Motor neuron (in vitro differentiated cells): ENCODE results near the gene GALNT14. TPM values are rescaled to one million over a fixed set of nuclear protein-coding genes. Genes with fewer than 3 reads are reported as not detected.

ENCODE experiments used
- ATAC-seq, 8 experiments: fragments of 200-7000 bp; cut with Tn5 transposase; replicated peaks in 6 of 8; 2 replicates each; pipeline ENCODE4 v1.8.0; 2021; ENCODE audit warnings: mild to moderate bottlenecking in 8 of 8, moderate library complexity in 8 of 8
- H3K27ac ChIP-seq, 2 donors: fragments of 250-450 bp; sonication (Bioruptor Pico); 2 replicates each; pipeline ENCODE4 v1.9.0; 2021; ENCODE audit warnings: antibody characterized with exemption in 2 of 2, mild to moderate bottlenecking in 2 of 2, moderate library complexity in 1 of 2
- H3K4me1 ChIP-seq, 2 donors: fragments of 250-450 bp; sonication (Bioruptor Pico); replicated peaks in 1 of 2; 2 replicates each; pipeline ENCODE4 v1.6.1; 2021; ENCODE audit warnings: antibody characterized with exemption in 2 of 2, mild to moderate bottlenecking in 2 of 2, moderate library complexity in 1 of 2
- H3K4me3 ChIP-seq, 5 donors: fragments of 250-450 bp; sonication (Bioruptor Pico); 2 replicates each; pipeline ENCODE4 v1.9.0; 2021; ENCODE audit warnings: antibody characterized with exemption in 5 of 5, mild to moderate bottlenecking in 5 of 5, moderate library complexity in 4 of 5
- WGBS, 10 experiments: fragments of 450-650 bp; shearing (Covaris generic); methylation state at CpG; one replicate each; pipeline ENCODE4 v1.0.0; 2022; 5-methylcytosine and 5-hydroxymethylcytosine counted together
- in situ Hi-C, 9 experiments: fragments of 400-800 bp; cut with MboI; loops; one replicate each; pipeline ENCODE4 v1.15.0; 2021; ENCODE audit warnings: low sequenced_read_pairs in 9 of 9, low pct_unique_long_range_greater_than_20kb in 2 of 9; ENCODE audit not compliant: unreplicated experiment in 9 of 9
- total RNA-seq, 8 experiments: library from RNA; unstranded; fragments of 300-600 nt; gene quantifications; 2 replicates each; pipeline versions ENCODE4 v1.2.3 to v1.2.4, GENCODE V29; 2022

The GALNT14 gene
- total RNA-seq, 8 experiments from 2014 or later = 0.21 to 17.0 (median 1.6) TPM; not detected in 1

DNA sequence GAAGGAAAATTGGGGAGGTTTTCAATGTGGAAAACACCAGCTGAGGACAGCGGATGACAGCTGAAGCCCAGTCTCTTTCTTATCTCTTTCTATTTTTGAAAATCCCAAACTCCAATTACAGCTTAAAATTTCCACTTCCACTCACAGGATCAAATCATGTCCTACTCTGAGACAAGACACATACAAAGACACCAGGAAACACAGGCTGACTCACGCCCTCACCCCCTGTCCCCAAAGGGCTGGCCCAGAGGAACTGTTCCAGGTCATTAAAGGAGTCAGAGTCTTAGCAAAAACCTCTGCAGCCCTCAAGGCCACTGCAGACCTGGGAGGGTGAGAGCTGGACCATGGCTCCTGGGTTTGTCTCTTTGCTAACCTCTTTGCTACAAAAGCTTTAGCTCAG lies 187.9 kb downstream of the GALNT14 start:
- Histone ChIP-seq H3K4me1 (no peaks in the 10 kb centered on the region), H3K4me3 (no peak overlapping the region), H3K27ac (no peak overlapping the region)
- 30 to 100% (median 87%) methylated on average over 1 to 2 of the region's 2 CpGs for WGBS, 10 experiments
- no peak for ATAC-seq
- in situ Hi-C loops = no loop called here

DNA sequence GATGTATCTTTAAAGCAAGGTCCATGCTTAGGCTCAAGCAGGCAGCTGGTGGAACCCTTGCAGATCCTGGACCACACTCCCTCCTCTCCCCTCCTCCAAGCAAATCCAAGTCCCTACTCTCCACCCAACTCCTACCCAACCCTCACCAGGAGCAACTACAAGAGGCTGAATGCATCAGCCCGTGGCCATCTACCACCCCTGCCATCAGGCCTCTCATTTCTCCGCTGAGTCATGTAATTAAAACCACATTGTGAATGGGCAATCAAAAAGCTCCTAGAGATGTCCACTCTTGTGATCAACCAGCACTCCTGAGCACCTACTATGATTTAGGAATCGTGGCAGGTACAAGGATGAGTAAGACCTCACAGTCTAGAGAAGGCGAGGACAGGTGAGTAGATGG lies 188.8 kb downstream of the GALNT14 start:
- Histone ChIP-seq H3K27ac (no peak overlapping the region), H3K4me1 (no peaks in the 10 kb centered on the region), H3K4me3 (no peak overlapping the region)
- ATAC-seq = peak in 2 of 8 experiments; percentile 48 to 56
- in situ Hi-C loops = no loop called here
- 28 to 100% (median 75%) methylated on average over 1 to 3 of the region's 4 CpGs; no CpG with 5 or more reads in 6 of the 10 experiments for WGBS, 10 experiments

DNA sequence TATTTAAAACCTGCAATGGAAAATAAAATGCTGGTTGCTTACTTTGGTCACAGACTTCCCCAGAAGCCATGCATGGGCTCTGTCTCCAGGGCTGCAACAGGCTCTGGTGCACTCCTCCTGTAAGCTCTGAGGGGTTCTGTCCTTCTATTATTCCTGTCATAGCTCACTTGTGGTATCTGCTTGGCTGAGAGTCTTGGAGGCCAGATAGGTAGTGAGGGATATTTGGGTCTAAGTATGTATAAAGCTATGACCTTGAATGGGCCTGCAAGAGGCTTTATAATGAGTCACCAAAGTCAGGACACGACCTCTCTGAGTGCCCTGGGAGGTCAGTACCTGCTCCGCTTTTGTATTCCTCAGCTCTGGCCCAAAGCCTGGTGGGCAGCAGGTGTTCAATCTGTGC lies 189.4 kb downstream of the GALNT14 start:
- ATAC-seq = no peak
- in situ Hi-C loops = no loop called here
- H3K4me1 ChIP-seq = no peaks in the 10 kb centered on the region
- no peak overlapping the region for H3K4me3 ChIP-seq
- WGBS, 10 experiments = 58 to 100% (median 84%) methylated on average over 1 to 2 of the region's 2 CpGs; no CpG with 5 or more reads in 6 of the 10 experiments
- H3K27ac ChIP-seq = no peak overlapping the region

DNA sequence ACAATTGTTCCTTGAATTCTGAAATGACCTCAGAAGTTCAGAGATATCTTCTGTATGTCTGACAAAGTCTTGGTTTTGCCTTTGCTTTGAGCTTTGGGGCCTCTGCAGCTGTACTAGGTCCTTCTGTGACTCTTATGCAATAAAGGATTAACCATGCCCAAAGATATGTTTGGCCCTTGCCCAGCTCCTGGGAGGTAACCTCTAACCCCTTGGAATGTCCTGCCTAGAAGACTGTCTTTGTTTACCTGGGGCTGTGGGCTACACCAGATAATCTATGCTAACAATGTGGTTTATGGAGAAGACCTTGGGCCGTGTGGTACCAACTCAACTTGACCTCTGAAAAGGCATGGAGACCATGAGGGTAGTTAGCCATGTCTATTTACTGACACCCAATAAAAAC lies 190.1 kb downstream of the GALNT14 start:
- H3K4me3 ChIP-seq = no peak overlapping the region
- no peak for ATAC-seq
- no peak overlapping the region for H3K27ac ChIP-seq
- 83 to 100% (median 100%) methylated on average over 1 of the region's 1 CpG; no CpG with 5 or more reads in 7 of the 10 experiments for WGBS, 10 experiments
- in situ Hi-C loops = no loop called here
- H3K4me1 ChIP-seq = peaks cover 0 to 4% of the 10 kb centered on the region in 2 donors

DNA sequence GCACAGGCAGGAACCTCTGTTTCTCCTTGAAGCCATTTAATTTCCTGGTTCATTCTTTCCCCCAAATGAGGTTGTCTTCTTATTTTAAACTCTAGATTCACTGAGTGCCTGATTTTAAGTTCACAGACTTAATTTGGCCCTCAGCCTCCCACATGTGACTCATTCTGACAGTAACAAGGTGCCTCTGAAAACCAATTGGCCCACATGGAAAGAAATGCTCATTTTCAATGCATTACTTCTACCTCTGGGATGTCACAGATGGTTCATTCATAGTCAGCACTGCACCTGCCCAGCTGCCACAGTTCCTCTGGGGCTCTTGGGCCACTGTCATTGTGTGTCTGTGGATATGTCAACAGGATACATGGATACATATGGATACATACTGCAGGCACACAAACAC lies 190.6 kb downstream of the GALNT14 start:
- Histone ChIP-seq H3K4me3 (no peak overlapping the region), H3K27ac (no peak overlapping the region), H3K4me1 (peaks cover 2 to 8% of the 10 kb centered on the region in 2 donors)
- ATAC-seq = no peak
- in situ Hi-C loops = no loop called here

DNA sequence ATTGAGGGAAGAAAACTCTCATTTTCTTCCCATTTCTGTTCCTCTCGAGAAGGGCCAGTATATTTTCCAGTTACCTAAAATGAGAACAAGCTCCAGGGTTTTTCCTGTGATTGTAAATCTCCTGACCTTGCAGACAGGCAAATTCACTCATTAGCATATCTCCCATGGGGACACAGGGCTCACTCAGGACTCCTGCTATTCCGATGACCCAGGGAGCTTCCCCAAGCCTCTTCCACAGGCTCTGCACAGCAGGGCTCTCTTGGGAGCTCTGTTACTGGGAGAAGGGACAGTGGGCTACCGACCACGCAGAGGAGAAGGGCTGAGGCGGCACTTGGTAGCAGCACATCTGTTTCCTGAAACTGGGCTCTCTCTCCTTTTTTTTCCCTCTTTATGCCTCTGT lies 195.8 kb downstream of the GALNT14 start:
- WGBS, 10 experiments = 19 to 83% (median 40%) methylated on average over 1 to 4 of the region's 5 CpGs; no CpG with 5 or more reads in 3 of the 10 experiments
- no peak overlapping the region for H3K27ac ChIP-seq
- no peak overlapping the region for H3K4me3 ChIP-seq
- H3K4me1 ChIP-seq = peaks cover 33 to 35% of the 10 kb centered on the region in 2 donors
- ATAC-seq = peak in 7 of 8 experiments; percentile 52 to 83 (median 65)
- in situ Hi-C loops = no loop called here

DNA sequence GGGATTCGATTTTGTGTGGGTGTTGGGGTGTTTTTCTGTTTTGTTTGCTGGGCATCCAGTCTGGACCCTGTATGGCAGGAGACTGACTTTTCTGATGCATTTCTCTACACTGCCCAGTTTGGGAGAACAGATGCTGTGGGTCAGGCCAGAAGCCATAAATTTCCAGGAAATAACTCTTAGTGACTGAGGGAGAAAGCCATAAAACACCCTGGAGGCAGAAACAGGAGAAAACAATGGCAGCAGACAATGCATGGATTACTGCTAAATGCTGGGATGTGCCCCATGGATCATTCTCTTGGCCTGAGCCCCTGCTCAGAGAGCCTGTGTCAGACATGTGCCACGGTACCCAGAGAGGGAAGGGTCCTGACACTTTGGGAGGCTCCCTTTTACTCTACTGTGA lies 197.4 kb downstream of the GALNT14 start:
- no peak overlapping the region for H3K27ac ChIP-seq
- in situ Hi-C loops = no loop called here
- 0 to 100% (median 62%) methylated on average over 1 of the region's 2 CpGs; no CpG with 5 or more reads in 6 of the 10 experiments for WGBS, 10 experiments

DNA sequence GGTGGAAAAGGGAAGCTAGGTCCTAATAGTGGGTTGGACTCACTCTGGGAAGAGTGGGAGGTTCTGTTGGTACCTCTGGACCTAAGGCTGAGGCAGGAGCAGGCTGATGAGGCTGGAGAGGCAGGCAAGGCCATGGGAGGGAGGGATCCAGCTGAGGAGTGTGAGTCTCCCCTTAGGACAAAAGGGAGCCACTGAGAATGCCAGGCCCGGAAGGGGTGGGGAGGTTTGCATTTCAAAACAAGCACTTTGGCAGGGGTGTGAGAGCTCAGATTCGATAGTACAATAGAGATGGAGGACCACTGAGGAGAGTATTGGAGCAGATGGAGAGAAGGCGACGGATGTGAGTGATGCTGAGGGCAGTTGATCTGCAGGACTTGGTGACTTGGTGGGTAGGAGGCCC lies 198.9 kb downstream of the GALNT14 start:
- Histone ChIP-seq H3K4me1 (peaks cover 33 to 35% of the 10 kb centered on the region in 2 donors), H3K4me3 (no peak overlapping the region), H3K27ac (no peak overlapping the region)
- in situ Hi-C loops = no loop called here
- 20 to 100% (median 50%) methylated on average over 1 to 3 of the region's 4 CpGs; no CpG with 5 or more reads in 5 of the 10 experiments for WGBS, 10 experiments
- no peak for ATAC-seq

More for the DNA sequence above, 197.4 kb downstream of the GALNT14 start:
- peaks cover 33 to 35% of the 10 kb centered on the region in 2 donors for H3K4me1 ChIP-seq
- H3K4me3 ChIP-seq = no peak overlapping the region
- peak in 5 of 8 experiments; percentile 56 to 80 (median 76) for ATAC-seq

DNA sequence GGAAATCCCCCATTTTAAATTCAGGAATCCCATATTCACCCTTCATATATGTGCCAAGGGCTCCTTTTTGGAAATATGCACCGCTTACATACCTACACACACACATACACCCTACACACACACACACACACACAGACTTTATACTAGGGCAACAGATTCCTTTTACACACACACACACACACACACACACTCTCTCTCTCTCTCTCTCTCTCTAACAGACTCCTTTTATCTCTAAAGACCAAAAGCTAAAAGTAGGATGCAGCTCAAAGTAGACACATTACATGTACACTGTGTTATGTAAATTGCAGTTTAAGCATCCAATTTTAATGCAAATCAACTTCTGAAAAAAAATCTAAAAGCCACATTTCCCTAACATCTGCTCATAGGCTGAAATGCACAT lies 200.0 kb downstream of the GALNT14 start:
- in situ Hi-C loops = no loop called here
- Histone ChIP-seq H3K4me3 (no peak overlapping the region), H3K4me1 (peaks cover 30 to 33% of the 10 kb centered on the region in 2 donors), H3K27ac (no peak overlapping the region)
- 0 to 80% (median 80%) methylated on average over 1 of the region's 1 CpG; no CpG with 5 or more reads in 7 of the 10 experiments for WGBS, 10 experiments
- ATAC-seq = peak in 5 of 8 experiments; percentile 29 to 43 (median 37)

DNA sequence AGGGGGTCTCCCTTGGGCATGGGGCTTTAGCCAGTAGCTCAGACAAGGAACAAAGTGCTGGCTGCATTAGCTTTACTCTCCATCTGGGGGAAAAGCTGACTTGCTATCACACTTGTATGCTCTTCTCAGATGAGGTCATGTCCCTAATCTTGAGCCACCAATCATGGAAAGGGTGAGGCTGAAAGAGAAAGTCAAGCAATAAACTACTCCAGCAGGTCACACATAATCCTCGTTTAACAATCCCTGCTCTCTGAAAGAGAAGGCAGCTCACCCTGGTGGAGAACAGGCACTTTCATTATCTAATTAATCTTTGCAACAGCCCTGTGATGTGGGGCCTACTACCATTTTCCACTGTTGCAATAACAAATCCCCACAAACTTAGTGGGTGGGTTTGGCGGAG lies 201.3 kb downstream of the GALNT14 start:
- in situ Hi-C loops = no loop called here
- peak in 2 of 8 experiments; percentile 40 to 51 for ATAC-seq
- no peak overlapping the region for H3K27ac ChIP-seq
- 40 to 100% (median 76%) methylated on average over 1 to 2 of the region's 2 CpGs; no CpG with 5 or more reads in 3 of the 10 experiments for WGBS, 10 experiments
- peaks cover 19 to 24% of the 10 kb centered on the region in 2 donors for H3K4me1 ChIP-seq
- H3K4me3 ChIP-seq = no peak overlapping the region

DNA sequence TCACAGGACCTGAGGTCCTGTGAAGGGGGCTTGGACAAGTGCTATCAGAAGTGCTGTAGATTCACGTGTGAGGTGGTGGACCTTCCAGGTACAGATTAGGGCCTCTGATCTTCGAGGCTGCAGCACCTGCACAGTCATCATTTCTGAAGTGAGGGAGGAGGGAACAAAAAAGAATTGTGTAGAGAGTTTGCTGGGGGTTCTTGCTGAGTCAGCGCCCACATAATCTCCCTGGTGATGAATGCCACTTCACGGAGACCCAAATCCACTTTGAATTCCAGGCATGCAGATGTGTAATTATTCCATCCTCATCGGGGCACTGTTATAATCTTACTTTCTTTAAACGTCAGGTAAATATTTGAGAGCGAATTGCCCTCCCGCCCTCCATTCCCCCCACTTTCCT lies 202.4 kb downstream of the GALNT14 start:
- no peak overlapping the region for H3K27ac ChIP-seq
- in situ Hi-C loops = no loop called here
- no peak for ATAC-seq
- H3K4me3 ChIP-seq = no peak overlapping the region
- WGBS, 10 experiments = 42 to 100% (median 71%) methylated on average over 1 to 6 of the region's 8 CpGs; no CpG with 5 or more reads in 4 of the 10 experiments
- peaks cover 8 to 17% of the 10 kb centered on the region in 2 donors for H3K4me1 ChIP-seq

DNA sequence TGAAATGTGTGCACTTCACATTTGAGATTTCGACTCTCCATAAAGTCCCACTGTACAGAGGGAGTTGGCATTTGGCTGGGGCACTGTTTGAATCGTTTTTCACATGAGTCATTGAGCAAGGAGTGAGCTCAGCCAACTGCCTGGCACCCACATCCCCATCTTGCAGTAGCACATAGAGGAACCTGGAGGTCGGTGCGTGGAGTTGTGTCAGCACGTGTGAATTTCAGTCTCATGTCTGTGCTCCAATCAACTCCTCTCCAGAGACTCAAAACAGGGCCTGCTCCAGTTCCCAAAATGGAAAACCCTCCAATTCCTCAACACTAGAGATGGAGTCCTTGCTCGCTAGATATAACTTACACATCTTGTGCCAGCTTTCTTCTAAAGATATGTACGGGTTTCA lies 204.2 kb downstream of the GALNT14 start:
- Histone ChIP-seq H3K4me3 (no peak overlapping the region), H3K4me1 (peaks cover 8 to 11% of the 10 kb centered on the region in 2 donors), H3K27ac (no peak overlapping the region)
- no peak for ATAC-seq
- in situ Hi-C loops = no loop called here
- 0 to 100% (median 58%) methylated on average over 1 to 5 of the region's 7 CpGs; no CpG with 5 or more reads in 1 of the 10 experiments for WGBS, 10 experiments

DNA sequence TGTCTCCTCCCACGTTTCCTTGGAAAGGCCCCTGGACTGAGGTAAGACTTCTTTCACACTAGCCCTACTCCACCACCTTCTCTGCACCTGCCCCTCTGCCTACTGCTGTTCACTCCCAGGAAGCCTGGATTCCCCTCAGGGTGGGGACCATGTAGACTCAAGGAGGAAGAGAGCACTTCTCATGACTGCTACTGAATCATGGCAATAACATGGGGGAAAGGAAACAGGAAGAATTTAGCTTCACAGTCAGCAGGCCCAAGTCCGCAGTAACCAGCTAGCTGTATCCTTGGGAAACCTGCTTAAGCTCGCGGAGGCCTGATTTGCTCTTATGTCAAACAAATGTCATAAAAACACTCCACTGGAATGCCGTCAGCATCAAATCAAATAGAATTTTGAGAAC lies 204.7 kb downstream of the GALNT14 start:
- 0 to 100% (median 54%) methylated on average over 1 to 4 of the region's 5 CpGs; no CpG with 5 or more reads in 3 of the 10 experiments for WGBS, 10 experiments
- no peak for ATAC-seq
- Histone ChIP-seq H3K4me3 (no peak overlapping the region), H3K4me1 (peaks cover 2 to 8% of the 10 kb centered on the region in 2 donors), H3K27ac (no peak overlapping the region)
- in situ Hi-C loops = no loop called here

DNA sequence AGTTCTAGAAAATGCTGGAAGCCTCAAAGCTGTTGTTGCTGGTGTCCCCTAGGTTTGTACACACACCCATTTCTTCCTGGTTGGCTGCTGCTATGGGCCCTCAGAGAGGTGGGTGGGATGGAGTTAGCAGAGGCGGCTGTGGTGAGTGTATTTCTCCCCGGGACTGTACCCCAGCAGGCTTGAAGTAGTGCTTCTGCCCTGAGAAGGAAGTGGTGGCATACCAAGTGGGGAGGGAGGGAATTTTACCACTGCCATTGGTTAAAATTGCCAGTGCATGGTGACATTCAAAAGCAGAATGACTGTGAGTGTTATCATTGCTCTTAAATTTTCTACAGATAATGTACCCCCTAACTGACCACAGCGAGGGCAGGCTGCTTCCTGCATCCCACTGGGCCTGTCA lies 205.4 kb downstream of the GALNT14 start:
- Histone ChIP-seq H3K27ac (no peak overlapping the region), H3K4me1 (peaks cover 1 to 2% of the 10 kb centered on the region in 2 donors), H3K4me3 (no peak overlapping the region)
- WGBS, 10 experiments = 10 to 92% (median 60%) methylated on average over 1 to 3 of the region's 3 CpGs; no CpG with 5 or more reads in 5 of the 10 experiments
- in situ Hi-C loops = no loop called here
- no peak for ATAC-seq
